ENCODE measurements around the gene SERPIND1. TPM values are rescaled to one million over a fixed set of nuclear protein-coding genes. Genes with fewer than 3 reads are reported as not detected.

SERPIND1 gene
- total RNA-seq, 1 experiment from 2014 or later, result 0.19 TPM

GRCh38 chr22:20833225-20833665 is 59.3 kb downstream of the SERPIND1 start:
- TF ChIP-seq, protein P1, sequence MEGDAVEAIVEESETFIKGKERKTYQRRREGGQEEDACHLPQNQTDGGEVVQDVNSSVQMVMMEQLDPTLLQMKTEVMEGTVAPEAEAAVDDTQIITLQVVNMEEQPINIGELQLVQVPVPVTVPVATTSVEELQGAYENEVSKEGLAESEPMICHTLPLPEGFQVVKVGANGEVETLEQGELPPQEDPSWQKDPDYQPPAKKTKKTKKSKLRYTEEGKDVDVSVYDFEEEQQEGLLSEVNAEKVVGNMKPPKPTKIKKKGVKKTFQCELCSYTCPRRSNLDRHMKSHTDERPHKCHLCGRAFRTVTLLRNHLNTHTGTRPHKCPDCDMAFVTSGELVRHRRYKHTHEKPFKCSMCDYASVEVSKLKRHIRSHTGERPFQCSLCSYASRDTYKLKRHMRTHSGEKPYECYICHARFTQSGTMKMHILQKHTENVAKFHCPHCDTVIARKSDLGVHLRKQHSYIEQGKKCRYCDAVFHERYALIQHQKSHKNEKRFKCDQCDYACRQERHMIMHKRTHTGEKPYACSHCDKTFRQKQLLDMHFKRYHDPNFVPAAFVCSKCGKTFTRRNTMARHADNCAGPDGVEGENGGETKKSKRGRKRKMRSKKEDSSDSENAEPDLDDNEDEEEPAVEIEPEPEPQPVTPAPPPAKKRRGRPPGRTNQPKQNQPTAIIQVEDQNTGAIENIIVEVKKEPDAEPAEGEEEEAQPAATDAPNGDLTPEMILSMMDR (conservative IDR thresholded peaks at IDR 0.05; ENCODE audit: low read depth, low read length), result no peak
- no peak for TF ChIP-seq EZH2 (IDR thresholded peaks at IDR 0.05; ENCODE audit: borderline replicate concordance, low read depth, low read length, poor library complexity, severe bottlenecking)
- CTCF ChIA-PET, result no interaction called here
- H3K4me3 ChIP-seq (ENCODE audit: low read depth, low read length, poor library complexity, severe bottlenecking), result no peak overlapping the region
- no peaks in the 10 kb centered on the region for H3K4me1 ChIP-seq (ENCODE audit: insufficient read depth, low read length, poor library complexity, severe bottlenecking)
- BruUV-seq (replicated peaks), result no TSS peak
- H3K36me3 ChIP-seq (ENCODE audit: insufficient read depth, low read length, poor library complexity, severe bottlenecking), result peaks cover 8% of the 10 kb centered on the region
- intact Hi-C loops (cut with micrococcal nuclease; ENCODE audit: unreplicated experiment), result no loop called here
- no peak for DNase-seq (ENCODE audit: low spot score)
- H3K9me3 ChIP-seq (ENCODE audit: low read depth, low read length, poor library complexity, severe bottlenecking), result no peaks in the 10 kb centered on the region
- no peaks in the 10 kb centered on the region for H3K27me3 ChIP-seq (replicated peaks; ENCODE audit: insufficient read depth, low read depth, low read length, poor library complexity)
- H3K27ac ChIP-seq (ENCODE audit: low read depth, low read length, poor library complexity, severe bottlenecking), result no peak overlapping the region
- POLR2A ChIA-PET (ENCODE audit: low non-redundant PET), result no interaction called here

DNA sequence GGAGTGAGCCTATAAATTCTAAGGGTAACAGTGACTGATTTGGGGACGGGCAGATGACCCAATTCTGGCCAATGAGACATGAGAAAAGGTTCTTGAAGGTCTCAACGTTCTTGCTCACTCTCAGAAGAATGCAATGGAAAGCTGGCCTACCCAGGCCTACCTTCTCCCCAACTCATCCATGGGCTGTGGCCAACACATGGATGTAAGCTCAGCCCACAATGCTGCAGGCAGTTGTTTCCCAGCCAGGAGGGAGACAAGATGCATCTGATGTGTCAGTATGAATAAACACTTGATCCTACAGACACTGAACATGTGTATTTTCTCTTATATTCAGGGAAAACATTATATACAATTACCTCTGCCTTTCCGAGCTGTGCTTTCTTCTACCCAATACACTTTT is 60.3 kb downstream of the SERPIND1 start:
- no peak for TF ChIP-seq EZH2 (IDR thresholded peaks at IDR 0.05; ENCODE audit: borderline replicate concordance, low read depth, low read length, poor library complexity, severe bottlenecking)
- TF ChIP-seq, protein P1 (conservative IDR thresholded peaks at IDR 0.05; ENCODE audit: low read depth, low read length), result no peak
- BruUV-seq (replicated peaks), result no TSS peak
- Histone ChIP-seq H3K27ac (ENCODE audit: low read depth, low read length, poor library complexity, severe bottlenecking) (no peak overlapping the region), H3K9me3 (ENCODE audit: low read depth, low read length, poor library complexity, severe bottlenecking) (no peaks in the 10 kb centered on the region), H3K27me3 (replicated peaks; ENCODE audit: insufficient read depth, low read depth, low read length, poor library complexity) (no peaks in the 10 kb centered on the region), H3K36me3 (ENCODE audit: insufficient read depth, low read length, poor library complexity, severe bottlenecking) (peaks cover 8% of the 10 kb centered on the region), H3K4me1 (ENCODE audit: insufficient read depth, low read length, poor library complexity, severe bottlenecking) (no peaks in the 10 kb centered on the region), H3K4me3 (ENCODE audit: low read depth, low read length, poor library complexity, severe bottlenecking) (no peak overlapping the region)
- ChIA-PET POLR2A (ENCODE audit: low non-redundant PET) (no interaction called here), CTCF (no interaction called here)
- intact Hi-C loops (cut with micrococcal nuclease; ENCODE audit: unreplicated experiment), result no loop called here
- no peak for DNase-seq (ENCODE audit: low spot score)

- no peak for DNase-seq (ENCODE audit: low spot score)
- no TSS peak for BruUV-seq (replicated peaks)
- ChIA-PET POLR2A (ENCODE audit: low non-redundant PET) (no interaction called here), CTCF (no interaction called here)
- Histone ChIP-seq H3K27me3 (replicated peaks; ENCODE audit: insufficient read depth, low read depth, low read length, poor library complexity) (no peaks in the 10 kb centered on the region), H3K4me3 (ENCODE audit: low read depth, low read length, poor library complexity, severe bottlenecking) (no peak overlapping the region), H3K36me3 (ENCODE audit: insufficient read depth, low read length, poor library complexity, severe bottlenecking) (peaks cover 8% of the 10 kb centered on the region), H3K4me1 (ENCODE audit: insufficient read depth, low read length, poor library complexity, severe bottlenecking) (no peaks in the 10 kb centered on the region), H3K9me3 (ENCODE audit: low read depth, low read length, poor library complexity, severe bottlenecking) (no peaks in the 10 kb centered on the region), H3K27ac (ENCODE audit: low read depth, low read length, poor library complexity, severe bottlenecking) (no peak overlapping the region)
- intact Hi-C loops (cut with micrococcal nuclease; ENCODE audit: unreplicated experiment), result no loop called here
- TF ChIP-seq EZH2 (IDR thresholded peaks at IDR 0.05; ENCODE audit: borderline replicate concordance, low read depth, low read length, poor library complexity, severe bottlenecking), result no peak
- TF ChIP-seq, protein P1 (conservative IDR thresholded peaks at IDR 0.05; ENCODE audit: low read depth, low read length), result no peak
Observed at GRCh38 chr22:20834725-20835124, 60.8 kb downstream of the SERPIND1 start.

Other genes starting within 250 kb of the SERPIND1 start
- 71.6 and 74.9 TPM in 2 replicates for gene PI4KA, start 84.7 kb downstream of the SERPIND1 start, total RNA-seq (2021)
- 34.0 and 35.3 TPM in 2 replicates for gene SNAP29, start 84.9 kb downstream of the SERPIND1 start, total RNA-seq (2021)
- gene CRKL, start 143.3 kb downstream of the SERPIND1 start, total RNA-seq (2021), result 79.0 and 82.5 TPM in 2 replicates
- 0.48 TPM in 1 of 2 replicates, not detected in the other for gene AIFM3, start 193.1 kb downstream of the SERPIND1 start, total RNA-seq (2021)
- 54.3 and 64.3 TPM in 2 replicates for gene LZTR1, start 208.2 kb downstream of the SERPIND1 start, total RNA-seq (2021)
- gene THAP7, start 228.0 kb downstream of the SERPIND1 start, total RNA-seq (2021), result 38.5 TPM in 2 replicates
- gene P2RX6, start 241.1 kb downstream of the SERPIND1 start, total RNA-seq (2021), result 0.39 and 0.43 TPM in 2 replicates